Effector memory CD4-positive, alpha-beta T cell (primary cell): ENCODE results near the gene LMAN1.
A peak's percentile ranks its signal among the peaks of the same experiment; 100 is the strongest.

Experiments
- DNase-seq, 3 donors: peaks; one replicate each; pipeline ENCODE4 v3.0.0-alpha.2; 2020
- H3K27ac ChIP-seq: 2 replicates; pipeline ENCODE4 v1.7.0; 2013; ENCODE audit warnings: mild to moderate bottlenecking, low read length, moderate library complexity; ENCODE audit not compliant: insufficient read depth, poor library complexity, severe bottlenecking
- H3K27me3 ChIP-seq: replicated peaks from 2 replicates; pipeline ENCODE4 v1.7.0; 2013; ENCODE audit warnings: mild to moderate bottlenecking, low read length; ENCODE audit not compliant: insufficient read depth, control insufficient read depth, poor library complexity, severe bottlenecking
- H3K36me3 ChIP-seq: 2 replicates; pipeline ENCODE4 v1.7.0; 2013; ENCODE audit warnings: mild to moderate bottlenecking, low read length, moderate library complexity; ENCODE audit not compliant: control insufficient read depth, insufficient read depth
- H3K4me1 ChIP-seq: 2 replicates; pipeline ENCODE4 v1.7.0; 2013; ENCODE audit warnings: low read length, mild to moderate bottlenecking; ENCODE audit not compliant: control insufficient read depth, insufficient read depth, poor library complexity, severe bottlenecking
- H3K4me3 ChIP-seq: 2 replicates; pipeline ENCODE4 v1.7.0; 2013; ENCODE audit warnings: low read length, low read depth, mild to moderate bottlenecking; ENCODE audit not compliant: insufficient read depth, poor library complexity, severe bottlenecking
- H3K9me3 ChIP-seq: 2 replicates; pipeline ENCODE4 v1.7.0; 2013; ENCODE audit warnings: mild to moderate bottlenecking, low read length, moderate library complexity; ENCODE audit not compliant: control insufficient read depth

LMAN1 gene

GRCh38 chr18:59360381-59360780 is 1.3 kb upstream of the LMAN1 start:
- Histone ChIP-seq H3K4me3 (no peak overlapping the region), H3K4me1 (peaks cover 9% of the 10 kb centered on the region), H3K9me3 (no peaks in the 10 kb centered on the region), H3K27me3 (no peaks in the 10 kb centered on the region), H3K36me3 (peaks cover under 1% of the 10 kb centered on the region), H3K27ac (no peak overlapping the region)
- DNase-seq: no peak

- DNase-seq: no peak
- peak overlapping the region; percentile 90 for H3K4me3 ChIP-seq
- H3K36me3 ChIP-seq: peaks cover 3% of the 10 kb centered on the region
- peak overlapping the region; percentile 87 for H3K27ac ChIP-seq
- H3K4me1 ChIP-seq: peaks cover 9% of the 10 kb centered on the region
- H3K9me3 ChIP-seq: no peaks in the 10 kb centered on the region
- no peaks in the 10 kb centered on the region for H3K27me3 ChIP-seq
Observed at GRCh38 chr18:59359576-59359952, 499 bp upstream of the LMAN1 start.

GRCh38 chr18:59358414-59358711 is 702 bp downstream of the LMAN1 start:
- no peak for DNase-seq
- H3K4me3 ChIP-seq: peak overlapping the region; percentile 90
- H3K27ac ChIP-seq: peak overlapping the region; percentile 87

GRCh38 chr18:59357928-59358327 is 1.1 kb downstream of the LMAN1 start:
- Histone ChIP-seq H3K4me3 (peak overlapping the region; percentile 90), H3K9me3 (no peaks in the 10 kb centered on the region), H3K27ac (peak overlapping the region; percentile 87), H3K4me1 (peaks cover 9% of the 10 kb centered on the region), H3K27me3 (no peaks in the 10 kb centered on the region), H3K36me3 (peaks cover 16% of the 10 kb centered on the region)
- DNase-seq: no peak

More at GRCh38 chr18:59358414-59358711, 702 bp downstream of the LMAN1 start:
- peaks cover 9% of the 10 kb centered on the region for H3K4me1 ChIP-seq
- peaks cover 11% of the 10 kb centered on the region for H3K36me3 ChIP-seq
- H3K27me3 ChIP-seq: no peaks in the 10 kb centered on the region
- no peaks in the 10 kb centered on the region for H3K9me3 ChIP-seq

GRCh38 chr18:59354731-59355130 is 4.3 kb downstream of the LMAN1 start:
- Histone ChIP-seq H3K4me3 (no peak overlapping the region), H3K27ac (no peak overlapping the region), H3K4me1 (peaks cover 7% of the 10 kb centered on the region), H3K36me3 (peaks cover 37% of the 10 kb centered on the region), H3K9me3 (no peaks in the 10 kb centered on the region), H3K27me3 (no peaks in the 10 kb centered on the region)
- DNase-seq: no peak

GRCh38 chr18:59353079-59353680 is 5.9 kb downstream of the LMAN1 start:
- no peak overlapping the region for H3K27ac ChIP-seq
- H3K4me1 ChIP-seq: peaks cover 7% of the 10 kb centered on the region
- no peak overlapping the region for H3K4me3 ChIP-seq
- peaks cover 42% of the 10 kb centered on the region for H3K36me3 ChIP-seq
- no peak for DNase-seq
- no peaks in the 10 kb centered on the region for H3K27me3 ChIP-seq
- H3K9me3 ChIP-seq: no peaks in the 10 kb centered on the region

- no peaks in the 10 kb centered on the region for H3K27me3 ChIP-seq
- no peak for DNase-seq
- H3K4me1 ChIP-seq: peaks cover 5% of the 10 kb centered on the region
- no peak overlapping the region for H3K4me3 ChIP-seq
- H3K9me3 ChIP-seq: no peaks in the 10 kb centered on the region
- H3K36me3 ChIP-seq: peaks cover 49% of the 10 kb centered on the region
- no peak overlapping the region for H3K27ac ChIP-seq
Observed at GRCh38 chr18:59352250-59352855, 6.7 kb downstream of the LMAN1 start.

- DNase-seq: no peak
- H3K4me3 ChIP-seq: no peak overlapping the region
- peaks cover 4% of the 10 kb centered on the region for H3K9me3 ChIP-seq
- H3K4me1 ChIP-seq: no peaks in the 10 kb centered on the region
- H3K36me3 ChIP-seq: peaks cover 39% of the 10 kb centered on the region
- H3K27me3 ChIP-seq: no peaks in the 10 kb centered on the region
- no peak overlapping the region for H3K27ac ChIP-seq
Observed at GRCh38 chr18:59345556-59345955, 13.5 kb downstream of the LMAN1 start.

- no peaks in the 10 kb centered on the region for H3K27me3 ChIP-seq
- H3K36me3 ChIP-seq: peaks cover 45% of the 10 kb centered on the region
- no peak for DNase-seq
- H3K4me3 ChIP-seq: no peak overlapping the region
- H3K4me1 ChIP-seq: no peaks in the 10 kb centered on the region
- no peak overlapping the region for H3K27ac ChIP-seq
- peaks cover 4% of the 10 kb centered on the region for H3K9me3 ChIP-seq
Observed at GRCh38 chr18:59344996-59345395, 14.1 kb downstream of the LMAN1 start.

GRCh38 chr18:59343926-59344325 is 15.1 kb downstream of the LMAN1 start:
- no peaks in the 10 kb centered on the region for H3K27me3 ChIP-seq
- no peak overlapping the region for H3K27ac ChIP-seq
- H3K4me1 ChIP-seq: no peaks in the 10 kb centered on the region
- H3K9me3 ChIP-seq: peaks cover 4% of the 10 kb centered on the region
- H3K36me3 ChIP-seq: peaks cover 55% of the 10 kb centered on the region
- DNase-seq: no peak
- no peak overlapping the region for H3K4me3 ChIP-seq
